Measurements from ENCODE around the gene GNAZ.
"Not testable (repeated sequence)": the region's sequence is repeated elsewhere in the genome, so short reads cannot be mapped to it uniquely, and the experiment has no call there.

Gene GNAZ

GRCh38 chr22:23034621-23035556, 35.4 kb upstream of the GNAZ start:
- in situ Hi-C loops (cut with HindIII; ENCODE audit: low pct_unique_long_range_greater_than_20kb, low sequenced_read_pairs), result no loop called here
- no peak for DNase-seq (ENCODE audit: low read depth in 1 of 2, low spot score in 1 of 2)
- no peak for TF ChIP-seq JUND (IDR thresholded peaks at IDR 0.05; ENCODE audit: low read depth)

GRCh38 chr22:23035557-23036277, 34.6 kb upstream of the GNAZ start:
- in situ Hi-C loops (cut with HindIII; ENCODE audit: low pct_unique_long_range_greater_than_20kb, low sequenced_read_pairs), result no loop called here
- TF ChIP-seq JUND (IDR thresholded peaks at IDR 0.05; ENCODE audit: low read depth), result no peak
- no peak for DNase-seq (ENCODE audit: low read depth in 1 of 2, low spot score in 1 of 2)

GRCh38 chr22:23036684-23037428, 33.5 kb upstream of the GNAZ start:
- TF ChIP-seq JUND (IDR thresholded peaks at IDR 0.05; ENCODE audit: low read depth), result no peak
- in situ Hi-C loops (cut with HindIII; ENCODE audit: low pct_unique_long_range_greater_than_20kb, low sequenced_read_pairs), result no loop called here
- no peak for DNase-seq (ENCODE audit: low read depth in 1 of 2, low spot score in 1 of 2)

GRCh38 chr22:23037429-23038333, 32.6 kb upstream of the GNAZ start:
- in situ Hi-C loops (cut with HindIII; ENCODE audit: low pct_unique_long_range_greater_than_20kb, low sequenced_read_pairs), result no loop called here
- DNase-seq (ENCODE audit: low read depth in 1 of 2, low spot score in 1 of 2), result no peak

GRCh38 chr22:23038334-23038642, 32.0 kb upstream of the GNAZ start:
- DNase-seq (ENCODE audit: low read depth in 1 of 2, low spot score in 1 of 2), result no peak
- in situ Hi-C loops (cut with HindIII; ENCODE audit: low pct_unique_long_range_greater_than_20kb, low sequenced_read_pairs), result no loop called here
- no peak for TF ChIP-seq JUND (IDR thresholded peaks at IDR 0.05; ENCODE audit: low read depth)

More at GRCh38 chr22:23037429-23038333, 32.6 kb upstream of the GNAZ start:
- no peak for TF ChIP-seq JUND (IDR thresholded peaks at IDR 0.05; ENCODE audit: low read depth)

GRCh38 chr22:23038902-23039301, 31.4 kb upstream of the GNAZ start:
- TF ChIP-seq JUND (IDR thresholded peaks at IDR 0.05; ENCODE audit: low read depth), result no peak
- in situ Hi-C loops (cut with HindIII; ENCODE audit: low pct_unique_long_range_greater_than_20kb, low sequenced_read_pairs), result no loop called here
- DNase-seq (ENCODE audit: low read depth in 1 of 2, low spot score in 1 of 2), result no peak

GRCh38 chr22:23042179-23042578, 28.1 kb upstream of the GNAZ start:
- DNase-seq (ENCODE audit: low read depth in 1 of 2, low spot score in 1 of 2), result no peak
- TF ChIP-seq JUND (IDR thresholded peaks at IDR 0.05; ENCODE audit: low read depth), result no peak
- in situ Hi-C loops (cut with HindIII; ENCODE audit: low pct_unique_long_range_greater_than_20kb, low sequenced_read_pairs), result no loop called here

GRCh38 chr22:23044570-23044969, 25.7 kb upstream of the GNAZ start:
- in situ Hi-C loops (cut with HindIII; ENCODE audit: low pct_unique_long_range_greater_than_20kb, low sequenced_read_pairs), result no loop called here
- DNase-seq (ENCODE audit: low read depth in 1 of 2, low spot score in 1 of 2), result no peak
- TF ChIP-seq JUND (IDR thresholded peaks at IDR 0.05; ENCODE audit: low read depth), result no peak

- in situ Hi-C loops (cut with HindIII; ENCODE audit: low pct_unique_long_range_greater_than_20kb, low sequenced_read_pairs), result no loop called here
- DNase-seq (ENCODE audit: low read depth in 1 of 2, low spot score in 1 of 2), result no peak
- TF ChIP-seq JUND (IDR thresholded peaks at IDR 0.05; ENCODE audit: low read depth), result no peak
Measured at GRCh38 chr22:23045461-23045860, 24.9 kb upstream of the GNAZ start.

- in situ Hi-C loops (cut with HindIII; ENCODE audit: low pct_unique_long_range_greater_than_20kb, low sequenced_read_pairs), result no loop called here
Measured at GRCh38 chr22:23047265-23047664, 23.1 kb upstream of the GNAZ start.

GRCh38 chr22:23047742-23048141, 22.6 kb upstream of the GNAZ start:
- TF ChIP-seq JUND (IDR thresholded peaks at IDR 0.05; ENCODE audit: low read depth), result no peak
- no peak for DNase-seq (ENCODE audit: low read depth in 1 of 2, low spot score in 1 of 2)
- in situ Hi-C loops (cut with HindIII; ENCODE audit: low pct_unique_long_range_greater_than_20kb, low sequenced_read_pairs), result no loop called here

More at GRCh38 chr22:23047265-23047664, 23.1 kb upstream of the GNAZ start:
- no peak for TF ChIP-seq JUND (IDR thresholded peaks at IDR 0.05; ENCODE audit: low read depth)
- peak in 1 of 2 experiments; percentile 12 for DNase-seq (ENCODE audit: low read depth in 1 of 2, low spot score in 1 of 2)

- DNase-seq (ENCODE audit: low read depth in 1 of 2, low spot score in 1 of 2); in situ Hi-C loops (cut with HindIII; ENCODE audit: low pct_unique_long_range_greater_than_20kb, low sequenced_read_pairs): not testable (repeated sequence)
Measured at GRCh38 chr22:23050546-23050945, 19.8 kb upstream of the GNAZ start.

Measured in T47D (cell line).